ENCODE results near the gene DMXL2. TPM values are rescaled to one million over a fixed set of nuclear protein-coding genes. Genes with fewer than 3 reads are reported as not detected.

Gene DMXL2
- total RNA-seq, 1 donor from 2014 or later: 20.7 TPM

DNA sequence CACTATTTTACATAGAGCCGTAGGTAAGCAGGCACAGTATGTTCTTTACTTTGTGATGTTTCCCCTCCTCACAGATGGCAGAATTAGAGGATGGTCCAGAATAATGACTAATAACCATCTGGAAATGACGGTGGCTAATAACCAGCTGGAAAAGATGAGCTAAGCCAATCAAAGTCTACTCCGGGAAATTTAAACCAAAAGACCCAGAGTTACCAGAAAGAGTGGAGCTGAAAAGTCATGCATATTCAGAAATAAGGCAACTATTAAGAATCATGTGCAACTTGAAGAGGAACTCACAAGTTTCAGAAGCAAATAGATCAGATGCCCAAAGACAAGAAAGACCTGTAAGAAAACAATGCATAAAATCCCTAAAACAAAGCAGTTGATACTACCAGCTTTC lies 33.6 kb downstream of the DMXL2 start:
- Mint-ChIP-seq H3K27ac (ENCODE audit: unreplicated experiment) (no peak overlapping the region), H3K4me1 (ENCODE audit: low read depth) (peaks cover 3% of the 10 kb centered on the region), H3K36me3 (ENCODE audit: low read depth) (peaks cover 4% of the 10 kb centered on the region), H3K4me3 (ENCODE audit: unreplicated experiment) (no peak overlapping the region), H3K9me3 (ENCODE audit: low read depth) (peaks cover 26% of the 10 kb centered on the region), H3K27me3 (ENCODE audit: low read depth) (no peaks in the 10 kb centered on the region)
- TF ChIP-seq, protein P1, sequence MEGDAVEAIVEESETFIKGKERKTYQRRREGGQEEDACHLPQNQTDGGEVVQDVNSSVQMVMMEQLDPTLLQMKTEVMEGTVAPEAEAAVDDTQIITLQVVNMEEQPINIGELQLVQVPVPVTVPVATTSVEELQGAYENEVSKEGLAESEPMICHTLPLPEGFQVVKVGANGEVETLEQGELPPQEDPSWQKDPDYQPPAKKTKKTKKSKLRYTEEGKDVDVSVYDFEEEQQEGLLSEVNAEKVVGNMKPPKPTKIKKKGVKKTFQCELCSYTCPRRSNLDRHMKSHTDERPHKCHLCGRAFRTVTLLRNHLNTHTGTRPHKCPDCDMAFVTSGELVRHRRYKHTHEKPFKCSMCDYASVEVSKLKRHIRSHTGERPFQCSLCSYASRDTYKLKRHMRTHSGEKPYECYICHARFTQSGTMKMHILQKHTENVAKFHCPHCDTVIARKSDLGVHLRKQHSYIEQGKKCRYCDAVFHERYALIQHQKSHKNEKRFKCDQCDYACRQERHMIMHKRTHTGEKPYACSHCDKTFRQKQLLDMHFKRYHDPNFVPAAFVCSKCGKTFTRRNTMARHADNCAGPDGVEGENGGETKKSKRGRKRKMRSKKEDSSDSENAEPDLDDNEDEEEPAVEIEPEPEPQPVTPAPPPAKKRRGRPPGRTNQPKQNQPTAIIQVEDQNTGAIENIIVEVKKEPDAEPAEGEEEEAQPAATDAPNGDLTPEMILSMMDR (IDR thresholded peaks at IDR 0.05): no peak
- DNase-seq (ENCODE audit: low spot score): no peak

DNA sequence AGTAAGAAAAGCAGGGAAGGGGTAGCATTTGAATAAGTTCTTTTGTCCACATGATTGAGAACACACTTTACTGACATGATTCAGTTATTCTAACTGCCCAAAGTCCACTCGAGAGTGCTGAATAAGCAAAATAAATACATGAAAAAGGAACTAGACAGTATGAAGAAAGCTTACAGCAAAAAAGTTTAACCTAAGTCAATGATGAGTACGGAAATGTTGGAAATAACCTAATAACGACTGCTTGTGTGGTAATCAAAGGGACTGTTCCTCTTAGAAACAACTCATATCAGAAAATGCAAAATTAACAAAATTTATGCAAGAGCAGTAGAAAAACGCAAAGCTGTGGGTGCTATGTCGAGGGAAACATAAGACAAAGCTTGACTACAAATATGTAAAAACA lies 36.6 kb downstream of the DMXL2 start:
- DNase-seq (ENCODE audit: low spot score): no peak
- no peaks in the 10 kb centered on the region for H3K27me3 Mint-ChIP-seq (ENCODE audit: low read depth)
- no peak overlapping the region for H3K4me3 Mint-ChIP-seq (ENCODE audit: unreplicated experiment)
- H3K36me3 Mint-ChIP-seq (ENCODE audit: low read depth): peaks cover 4% of the 10 kb centered on the region
- TF ChIP-seq, protein P1 (IDR thresholded peaks at IDR 0.05): no peak
- H3K4me1 Mint-ChIP-seq (ENCODE audit: low read depth): peaks cover 3% of the 10 kb centered on the region
- H3K9me3 Mint-ChIP-seq (ENCODE audit: low read depth): peaks cover 15% of the 10 kb centered on the region
- no peak overlapping the region for H3K27ac Mint-ChIP-seq (ENCODE audit: unreplicated experiment)

DNA sequence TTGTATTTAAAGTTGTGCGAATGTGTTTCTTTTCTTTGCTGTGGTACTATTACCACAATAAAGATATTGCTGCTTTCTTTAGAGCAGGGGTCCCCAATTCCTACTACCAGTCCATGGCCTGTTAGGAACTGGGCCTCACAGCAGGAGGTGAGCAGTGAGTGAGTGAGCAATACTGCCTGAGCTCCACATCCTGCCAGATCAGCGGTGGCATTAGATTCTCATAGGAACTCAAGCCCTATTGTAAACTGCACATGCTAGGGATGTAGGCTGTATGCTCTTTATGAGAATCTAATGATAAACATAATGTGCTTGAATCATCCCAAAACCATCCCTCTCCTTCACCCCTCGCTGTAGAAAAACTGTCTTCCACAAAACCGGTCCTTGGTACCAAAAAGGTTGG lies 41.6 kb downstream of the DMXL2 start:
- Mint-ChIP-seq H3K4me3 (ENCODE audit: unreplicated experiment) (no peak overlapping the region), H3K36me3 (ENCODE audit: low read depth) (peaks cover 2% of the 10 kb centered on the region), H3K9me3 (ENCODE audit: low read depth) (peaks cover 9% of the 10 kb centered on the region), H3K27me3 (ENCODE audit: low read depth) (no peaks in the 10 kb centered on the region), H3K4me1 (ENCODE audit: low read depth) (peaks cover 14% of the 10 kb centered on the region), H3K27ac (ENCODE audit: unreplicated experiment) (no peak overlapping the region)
- TF ChIP-seq, protein P1 (IDR thresholded peaks at IDR 0.05): no peak
- DNase-seq (ENCODE audit: low spot score): no peak

DNA sequence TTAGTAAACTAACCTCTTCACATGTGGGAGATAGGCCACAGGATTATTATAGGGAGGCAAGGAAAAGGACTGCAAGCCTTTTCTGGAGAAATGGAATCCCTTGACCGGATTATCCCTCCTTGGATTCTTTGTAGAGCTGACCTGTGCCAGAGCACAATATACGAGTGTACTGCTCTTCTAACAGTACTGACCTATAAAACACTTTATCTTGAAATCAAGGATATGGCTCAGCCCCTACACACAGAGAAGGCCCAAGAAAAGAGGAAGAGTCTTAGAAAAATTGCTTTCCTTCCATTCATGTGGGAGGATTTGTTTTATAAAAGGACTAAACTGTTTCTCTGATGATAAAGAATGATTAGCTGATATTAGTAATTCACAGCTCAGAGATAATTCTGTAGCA lies 42.2 kb downstream of the DMXL2 start:
- Mint-ChIP-seq H3K4me1 (ENCODE audit: low read depth) (peaks cover 14% of the 10 kb centered on the region), H3K27me3 (ENCODE audit: low read depth) (no peaks in the 10 kb centered on the region), H3K27ac (ENCODE audit: unreplicated experiment) (no peak overlapping the region), H3K4me3 (ENCODE audit: unreplicated experiment) (no peak overlapping the region), H3K36me3 (ENCODE audit: low read depth) (peaks cover 2% of the 10 kb centered on the region), H3K9me3 (ENCODE audit: low read depth) (peaks cover 9% of the 10 kb centered on the region)
- TF ChIP-seq, protein P1 (IDR thresholded peaks at IDR 0.05): no peak
- no peak for DNase-seq (ENCODE audit: low spot score)

DNA sequence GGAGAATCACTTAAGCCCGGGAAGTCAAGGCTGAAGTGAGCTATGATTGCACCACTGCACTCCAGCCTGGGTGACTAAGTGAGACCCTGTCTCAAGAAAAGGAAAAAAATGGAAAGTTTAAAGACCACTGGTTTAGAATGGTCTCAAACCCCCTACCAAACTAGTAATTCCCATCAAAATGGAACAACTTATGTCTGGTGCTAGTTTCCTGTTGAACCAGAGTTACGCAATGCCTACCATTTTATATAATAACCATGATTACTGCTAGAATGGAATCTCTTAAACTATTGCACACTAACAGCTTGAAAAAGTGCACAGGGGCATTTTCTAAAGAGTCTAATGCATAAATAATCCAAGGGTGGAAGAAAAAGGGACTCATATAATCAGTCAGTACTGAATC lies 43.6 kb downstream of the DMXL2 start:
- peaks cover 14% of the 10 kb centered on the region for H3K4me1 Mint-ChIP-seq (ENCODE audit: low read depth)
- peaks cover 9% of the 10 kb centered on the region for H3K9me3 Mint-ChIP-seq (ENCODE audit: low read depth)
- H3K4me3 Mint-ChIP-seq (ENCODE audit: unreplicated experiment): no peak overlapping the region
- TF ChIP-seq, protein P1 (IDR thresholded peaks at IDR 0.05): no peak
- H3K36me3 Mint-ChIP-seq (ENCODE audit: low read depth): peaks cover 3% of the 10 kb centered on the region
- H3K27me3 Mint-ChIP-seq (ENCODE audit: low read depth): no peaks in the 10 kb centered on the region
- no peak for DNase-seq (ENCODE audit: low spot score)
- no peak overlapping the region for H3K27ac Mint-ChIP-seq (ENCODE audit: unreplicated experiment)
